HG02970 (cell line): ENCODE data around the gene TMEM182.

Experiments used
- ATAC-seq: cut with Tn5 transposase; IDR thresholded peaks from one replicate; pipeline ENCODE4 v1.9.1; 2021; ENCODE audit warnings: mild to moderate bottlenecking, moderate library complexity, moderate number of reproducible peaks; ENCODE audit not compliant: unreplicated experiment, low FRiP score

The TMEM182 gene, protein sequence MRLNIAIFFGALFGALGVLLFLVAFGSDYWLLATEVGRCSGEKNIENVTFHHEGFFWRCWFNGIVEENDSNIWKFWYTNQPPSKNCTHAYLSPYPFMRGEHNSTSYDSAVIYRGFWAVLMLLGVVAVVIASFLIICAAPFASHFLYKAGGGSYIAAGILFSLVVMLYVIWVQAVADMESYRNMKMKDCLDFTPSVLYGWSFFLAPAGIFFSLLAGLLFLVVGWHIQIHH

DNA sequence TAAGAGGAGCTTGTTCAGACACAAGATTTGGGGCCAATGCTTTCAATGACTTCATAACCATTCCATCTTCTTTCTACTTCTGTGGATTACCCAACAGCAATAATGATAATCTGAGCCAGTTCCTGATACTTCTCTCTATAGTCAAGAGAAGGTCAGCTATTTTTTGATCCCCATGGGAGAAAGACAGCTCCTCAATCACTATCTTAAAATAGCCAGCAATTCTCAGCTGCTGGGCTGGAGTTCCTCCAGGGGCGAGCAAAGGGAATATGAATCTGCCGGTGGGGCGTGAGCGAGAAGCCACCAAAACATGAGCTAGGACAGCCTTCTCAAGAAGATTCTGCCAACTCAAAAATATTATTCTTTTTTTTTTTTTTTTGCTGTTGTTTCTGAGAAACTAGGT, at the start of gene TMEM182:
TMEM182 (plus strand) TSS at position 269 of the 400 bp plus-strand sequence. CDS start 187 bp downstream, outside the sequence.
- no peak for ATAC-seq

DNA sequence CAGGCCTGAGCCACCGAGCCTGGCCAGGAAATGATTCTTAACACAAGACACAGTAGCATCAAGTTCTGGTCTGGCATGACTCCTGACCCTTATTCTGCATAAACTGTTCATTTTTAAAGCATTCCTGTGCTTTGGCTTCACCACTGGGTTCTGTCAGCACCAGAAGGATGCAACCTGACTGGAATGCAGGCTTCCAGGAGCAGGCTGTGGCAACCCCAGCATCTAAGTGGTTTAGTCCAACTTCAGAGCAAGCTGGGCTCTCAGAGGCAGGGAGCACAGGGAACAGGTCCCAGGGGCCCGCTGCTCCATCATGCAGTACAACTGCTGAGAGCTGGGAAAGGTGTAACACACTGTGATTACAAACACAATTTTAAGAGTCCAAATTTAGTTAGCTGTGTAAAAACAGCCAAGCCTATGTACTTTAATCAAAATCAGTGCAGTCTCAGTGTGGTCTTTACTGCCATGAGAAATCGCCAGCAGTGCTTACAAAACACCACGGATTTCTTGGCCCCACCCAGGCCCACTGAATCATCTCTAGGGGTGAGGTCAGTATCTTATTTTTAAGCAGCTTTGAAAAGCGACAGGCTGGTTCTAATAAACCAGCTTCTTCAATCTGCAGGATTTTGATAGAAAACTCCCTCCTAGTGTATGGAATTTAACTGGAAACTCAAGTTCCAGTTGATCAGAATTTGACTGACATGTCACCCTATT, 44.4 kb upstream of the TMEM182 start:
- no peak for ATAC-seq

DNA sequence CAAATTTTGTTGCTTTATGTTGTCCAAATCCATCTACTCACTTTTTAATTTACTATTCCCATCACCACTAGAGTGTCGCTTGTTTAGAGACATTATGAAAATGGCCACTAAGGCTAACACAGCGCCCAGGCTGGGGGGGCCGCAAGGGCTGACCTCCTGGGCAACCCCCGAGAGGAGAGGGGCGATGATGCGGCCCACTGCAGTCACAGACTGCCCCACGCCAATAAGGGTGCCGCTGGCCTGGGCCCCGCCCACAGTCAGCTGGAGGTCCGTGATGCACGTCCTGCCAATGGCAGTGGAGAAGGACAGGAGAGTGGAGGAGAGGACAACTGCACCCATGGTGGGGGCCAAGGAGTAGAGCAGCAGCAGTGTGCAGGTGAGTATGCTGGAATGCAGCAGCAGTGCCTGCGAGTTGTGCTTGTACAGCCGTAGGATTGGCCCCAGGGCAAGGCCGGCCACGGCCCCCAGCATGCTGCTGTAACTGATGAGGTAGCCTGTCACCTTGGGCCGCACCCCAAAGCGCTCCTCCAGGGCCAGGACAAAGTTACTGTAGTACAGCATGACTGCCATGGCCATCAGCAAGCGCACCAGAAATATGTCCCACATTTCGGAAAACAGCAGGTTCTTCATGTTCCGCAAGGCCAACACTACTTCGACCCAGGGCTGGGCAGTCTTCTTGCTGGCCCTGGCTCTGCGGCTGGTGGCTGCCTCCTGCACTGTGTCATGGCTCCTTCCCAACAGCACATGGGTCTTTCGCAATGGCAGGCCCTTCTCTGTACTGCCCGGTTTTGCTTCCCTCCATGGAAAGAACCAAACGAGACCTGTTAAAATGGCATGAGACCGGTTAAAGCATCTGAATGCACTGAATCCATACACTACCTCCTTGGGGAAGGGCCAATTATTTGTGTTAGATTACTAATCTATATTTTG, 43.2 kb upstream of the TMEM182 start:
- no peak for ATAC-seq

DNA sequence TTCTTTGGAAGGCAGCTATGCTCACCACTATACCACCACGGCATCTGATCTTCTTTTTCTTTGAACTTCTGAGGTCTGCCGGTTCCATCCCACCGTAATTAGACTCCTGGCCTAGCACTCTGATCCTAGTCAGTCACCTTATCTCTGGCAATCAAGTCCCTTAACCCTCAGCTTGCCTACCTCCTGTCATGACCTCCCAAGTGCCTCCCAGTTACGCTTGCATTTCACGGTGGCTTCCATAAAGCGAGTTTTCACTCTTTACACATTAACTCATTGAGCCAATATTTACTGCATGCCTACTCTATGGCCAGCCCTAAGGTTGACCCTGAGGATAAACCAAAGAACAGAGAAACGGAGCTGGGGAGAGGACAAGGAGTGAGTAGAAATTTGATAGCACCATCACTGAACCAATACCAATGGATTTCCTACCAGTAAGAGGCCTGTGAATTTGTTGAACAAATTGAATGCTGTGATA, 37.8 kb upstream of the TMEM182 start:
- no peak for ATAC-seq

DNA sequence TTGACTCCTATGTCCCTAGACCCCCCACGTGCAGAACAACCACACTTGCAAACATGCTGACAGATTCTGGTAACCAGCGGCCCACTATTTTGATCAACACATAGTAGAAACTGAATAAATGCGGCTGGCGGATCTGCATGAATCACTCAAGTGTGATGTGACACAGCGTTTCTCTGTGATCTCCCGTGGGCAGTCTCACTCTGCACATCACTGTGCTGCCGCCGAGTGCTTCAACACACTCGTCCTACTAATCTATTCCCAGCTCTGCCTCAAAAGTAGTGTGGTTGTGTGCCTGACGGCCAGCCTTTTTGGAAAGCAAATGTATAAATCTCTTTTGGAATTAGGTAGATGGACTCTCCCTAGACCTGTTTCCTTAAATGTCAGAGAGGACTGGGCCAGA, 37.3 kb upstream of the TMEM182 start:
- no peak for ATAC-seq

DNA sequence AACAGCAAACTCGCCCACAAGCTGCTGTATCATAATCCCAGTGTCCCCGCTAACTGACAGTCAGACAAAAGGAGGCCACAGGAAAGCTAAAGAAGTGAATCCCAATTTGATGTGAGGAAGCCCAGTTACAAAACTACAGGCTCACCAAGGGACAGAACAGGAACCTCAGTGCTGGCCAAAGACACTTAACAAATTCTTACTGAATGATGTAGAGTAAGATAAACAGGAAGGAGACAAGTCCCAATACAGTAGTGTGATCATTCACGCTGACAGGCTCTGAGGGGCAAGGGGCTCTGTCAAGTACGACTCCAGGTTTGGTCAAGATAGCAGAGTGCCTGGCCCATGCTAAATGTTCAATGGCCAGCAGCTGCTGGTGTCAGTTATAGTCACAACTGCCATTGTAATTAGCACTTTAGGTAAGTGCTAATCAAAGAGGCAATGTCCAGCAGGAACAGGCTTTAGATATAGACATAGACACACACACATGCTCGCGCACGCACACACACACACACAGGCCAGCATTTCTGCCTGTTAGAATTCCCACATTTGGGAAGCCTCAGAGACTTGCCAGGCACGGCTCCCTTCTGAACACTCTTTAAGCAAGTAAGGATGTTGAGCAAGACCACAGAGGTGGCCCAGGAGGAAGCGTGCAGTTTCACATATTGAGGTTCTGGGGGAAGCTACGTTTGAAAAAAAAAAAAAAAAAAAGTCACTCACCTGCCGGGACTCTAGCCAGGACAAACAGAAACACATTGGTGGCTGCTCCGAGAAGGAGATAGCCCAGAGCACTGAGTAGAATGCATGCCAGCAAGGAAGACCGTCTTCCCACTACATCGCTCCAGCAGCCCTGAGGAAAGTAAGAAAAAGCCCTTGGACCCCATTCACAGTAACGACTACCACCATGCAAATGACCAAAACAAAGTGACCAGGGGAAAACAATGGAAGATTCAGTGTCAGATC, 35.4 kb upstream of the TMEM182 start:
- ATAC-seq: no peak

DNA sequence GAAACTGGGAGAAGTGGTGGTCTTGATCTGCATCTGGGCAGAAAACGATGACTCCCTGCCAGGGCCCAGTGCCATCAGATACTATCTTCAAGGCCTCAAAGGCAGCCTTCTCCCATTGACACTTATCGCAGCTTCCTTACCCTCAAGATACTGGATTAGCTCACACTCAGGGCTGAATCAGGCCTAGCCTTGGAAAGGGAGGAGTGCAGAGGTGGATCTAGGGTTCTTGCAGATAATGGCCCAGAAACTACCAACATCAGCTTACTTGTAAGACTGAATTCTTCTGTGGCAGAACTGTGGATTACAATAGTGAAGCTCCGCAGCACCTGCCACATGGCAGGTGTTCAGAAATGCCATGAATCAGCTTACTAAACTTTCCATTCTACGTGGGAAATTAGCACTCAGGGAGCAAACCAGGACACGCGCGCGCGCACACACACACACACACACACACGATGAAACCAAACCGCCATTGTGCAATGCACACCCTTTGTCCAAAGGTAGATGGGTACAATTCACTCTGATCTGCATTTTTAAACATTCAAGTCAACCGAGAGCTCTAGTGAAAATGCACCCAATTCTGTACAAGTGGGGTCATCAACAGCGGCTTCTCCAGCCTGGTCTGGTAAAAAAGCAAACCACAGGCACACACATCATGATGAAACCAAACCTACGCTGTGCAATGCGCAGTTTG, 26.3 kb upstream of the TMEM182 start:
- no peak for ATAC-seq

DNA sequence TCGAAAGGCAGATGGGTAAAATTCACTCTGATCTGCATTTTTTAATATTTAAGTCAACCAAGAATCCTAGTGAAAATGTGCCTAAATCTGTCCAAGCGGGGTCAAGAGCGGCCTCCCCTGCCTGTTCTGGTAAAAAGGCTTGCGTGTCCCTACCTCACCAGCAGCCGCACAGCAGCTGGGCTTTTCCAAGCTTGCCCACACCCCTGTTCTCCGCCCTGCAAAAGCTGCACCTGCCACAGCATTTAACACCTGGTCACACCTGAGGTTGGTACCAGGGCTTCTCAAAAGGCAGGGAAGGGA, 25.8 kb upstream of the TMEM182 start:
- no peak for ATAC-seq

DNA sequence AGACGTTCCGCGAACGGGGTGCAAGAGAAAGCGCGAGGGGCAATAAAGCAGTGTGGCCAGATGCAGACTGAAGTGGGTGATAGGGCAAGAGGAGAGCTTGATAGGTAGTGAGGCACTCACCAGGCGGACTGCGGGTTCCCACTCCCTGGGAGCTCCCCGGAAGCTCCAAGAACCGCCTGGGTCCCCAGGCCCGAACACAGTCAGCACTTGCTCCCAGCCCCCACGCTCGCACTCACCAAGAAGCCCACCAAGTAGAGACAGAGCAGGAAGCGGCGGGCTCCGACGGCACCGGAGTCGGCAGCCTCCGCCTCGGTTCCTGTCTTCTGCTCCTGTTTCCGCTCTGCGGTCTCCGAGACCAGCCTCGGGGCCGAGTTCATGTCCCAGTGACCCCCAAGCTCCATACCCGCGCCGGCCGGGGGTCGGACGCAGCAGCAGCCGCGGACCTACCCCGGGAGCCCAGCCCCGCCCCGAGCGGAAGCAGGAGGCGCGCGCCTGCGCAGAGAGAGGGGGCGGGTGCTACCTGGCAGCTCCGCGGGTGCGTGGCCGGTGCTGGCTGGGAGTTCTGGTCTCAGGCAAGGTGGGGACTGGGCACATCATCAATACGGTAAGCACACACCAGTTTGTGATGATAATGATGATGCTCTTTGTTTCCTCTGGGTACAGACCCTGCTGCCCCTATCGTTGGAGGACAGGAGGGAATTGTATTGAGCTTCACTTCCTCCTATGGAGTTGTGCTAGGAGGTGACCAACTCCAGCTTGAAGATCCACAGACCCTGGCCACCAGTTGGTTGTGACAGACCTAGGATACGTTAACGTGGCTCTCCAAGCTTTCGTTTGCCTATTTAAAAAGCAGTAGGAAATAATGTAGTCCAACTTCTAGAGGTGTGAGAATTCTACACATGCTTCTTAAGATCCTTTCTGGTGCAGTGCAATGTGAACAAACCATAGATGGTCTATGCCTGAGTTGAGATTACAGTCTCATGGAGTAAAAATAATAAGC, 25.1 kb upstream of the TMEM182 start:
- ATAC-seq: peak; percentile 94

DNA sequence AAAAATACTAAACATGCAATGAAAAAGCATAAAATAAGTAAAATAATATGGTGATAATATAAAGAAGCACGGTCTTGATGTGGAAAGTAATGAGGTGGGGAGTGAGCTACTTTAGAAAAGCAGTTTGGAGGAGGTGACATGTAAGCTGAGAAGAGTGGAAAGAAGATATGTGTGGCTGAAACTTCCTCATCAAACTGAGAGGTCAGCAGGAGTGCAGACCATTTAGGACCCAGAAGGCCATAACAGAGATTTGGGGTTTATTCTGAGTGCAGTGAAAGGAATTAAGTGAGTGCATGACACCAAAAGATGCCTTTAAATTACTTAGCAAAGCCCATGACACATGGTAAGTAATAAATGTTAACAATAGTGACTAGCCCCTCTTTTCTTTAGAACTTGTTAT, 24.4 kb upstream of the TMEM182 start:
- ATAC-seq: no peak

DNA sequence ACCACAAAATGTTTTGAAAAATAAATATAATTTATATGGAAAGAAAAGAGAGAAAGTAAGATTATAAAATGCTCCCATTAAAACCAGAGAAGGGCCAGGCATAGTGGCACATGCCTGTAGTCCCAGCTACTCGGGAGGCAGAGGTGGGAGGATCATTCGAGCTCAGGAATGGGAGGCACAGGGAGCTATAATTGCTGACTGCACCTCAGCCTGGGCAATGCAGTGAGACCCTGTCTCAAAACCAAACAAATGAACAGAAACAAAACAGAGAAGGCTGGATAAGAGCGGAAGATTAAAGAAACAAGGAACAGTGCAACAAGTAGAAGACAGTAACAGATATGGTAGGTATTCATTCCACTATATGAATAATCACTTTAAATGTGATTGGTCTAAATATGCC, 18.6 kb upstream of the TMEM182 start:
- no peak for ATAC-seq

DNA sequence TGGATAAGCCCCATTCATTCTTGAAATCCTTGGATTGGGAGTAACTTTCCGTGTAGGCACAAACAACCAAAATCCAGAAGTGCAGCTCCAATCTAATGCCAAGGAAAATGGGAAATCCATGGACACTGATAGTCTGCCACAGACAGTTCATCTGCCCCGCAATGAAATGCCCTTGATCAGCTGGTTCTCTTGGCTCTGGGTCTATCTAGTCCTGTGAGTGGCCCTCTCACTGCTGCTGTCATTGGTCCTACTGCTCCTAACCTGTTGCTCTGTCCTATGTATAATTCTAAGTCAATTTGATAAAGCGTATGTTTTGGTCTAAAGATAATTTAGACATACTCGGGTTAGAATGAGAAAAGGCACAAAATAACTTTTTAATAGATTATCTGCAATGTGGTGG, 13.7 kb upstream of the TMEM182 start:
- ATAC-seq: no peak

DNA sequence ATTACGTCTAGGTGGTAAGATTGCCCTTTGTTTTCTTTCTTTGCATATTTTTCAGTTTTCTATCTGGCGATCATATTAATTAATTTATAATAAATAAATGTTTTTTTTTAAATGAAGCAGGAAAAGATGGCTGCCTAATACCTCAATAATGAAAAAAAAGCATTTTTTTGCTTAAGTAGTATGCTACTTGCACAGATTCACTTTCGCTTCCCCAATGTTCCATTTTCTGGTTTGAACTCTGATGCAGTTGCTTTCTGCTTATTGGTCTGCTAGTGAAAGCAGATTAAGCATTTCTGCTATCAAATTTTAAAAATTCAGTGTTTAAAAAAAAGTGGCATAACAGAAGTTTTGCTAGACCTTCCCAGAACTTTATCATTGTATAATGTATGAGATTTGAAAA, 11.9 kb upstream of the TMEM182 start:
- ATAC-seq: peak; percentile 49

DNA sequence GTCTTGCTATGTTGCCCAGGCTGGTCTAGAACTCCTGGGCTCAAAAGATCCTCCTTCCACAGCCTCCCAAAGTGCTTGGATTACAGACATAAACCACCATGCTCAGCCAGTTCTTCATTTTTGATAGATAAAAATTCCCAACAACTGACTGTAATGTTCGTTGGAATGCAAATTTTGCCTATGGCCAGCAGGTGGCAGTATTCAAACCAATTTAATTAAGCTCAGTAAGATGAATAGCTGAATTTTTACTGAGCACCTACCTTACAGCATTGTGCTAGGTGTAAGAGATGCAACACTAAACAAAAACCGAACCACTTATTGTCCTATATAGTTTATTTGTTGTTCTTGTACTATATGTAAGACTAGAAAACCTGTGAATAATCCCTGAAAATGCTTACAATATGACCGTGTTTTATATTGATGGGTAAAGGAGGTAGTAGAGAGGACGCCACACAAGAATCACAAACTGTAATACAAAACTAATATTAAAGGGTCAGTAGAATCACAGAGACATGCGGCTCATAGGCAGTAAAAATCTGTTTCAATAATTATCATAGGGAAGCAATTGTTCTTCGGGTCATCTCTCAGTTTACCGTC, 8.2 kb upstream of the TMEM182 start:
- ATAC-seq: no peak

DNA sequence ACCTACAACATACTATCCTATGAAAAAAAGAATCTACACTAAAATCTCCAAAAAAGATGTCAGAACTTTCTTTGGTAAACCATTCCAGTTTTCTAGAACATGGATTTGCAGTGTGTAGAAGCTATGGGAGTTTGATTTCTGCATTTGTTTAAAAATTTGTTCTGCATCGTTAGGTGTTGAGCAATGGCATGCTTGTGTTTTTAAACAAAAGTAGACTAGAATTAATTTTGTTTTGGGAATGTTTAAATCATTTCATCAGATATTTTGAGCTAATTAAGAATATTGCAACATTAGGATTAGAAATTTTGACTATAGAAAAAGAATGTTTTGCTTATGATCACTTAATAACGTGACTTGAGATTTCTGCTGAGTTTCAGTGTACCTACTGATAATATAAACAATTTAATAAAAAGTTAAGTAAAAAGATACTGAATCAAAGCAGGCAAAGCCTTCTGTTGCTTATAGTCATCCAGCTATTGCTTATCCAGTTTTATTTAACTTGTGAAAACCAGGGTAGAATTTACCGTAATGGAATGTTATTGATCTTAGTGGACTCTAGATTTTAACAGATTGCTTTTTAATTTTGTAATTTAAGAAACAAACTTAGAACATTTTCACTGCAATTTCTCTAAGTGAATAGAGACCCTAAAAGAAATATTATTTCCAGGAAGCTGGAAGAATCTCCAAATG, 7.2 kb upstream of the TMEM182 start:
- ATAC-seq: no peak

DNA sequence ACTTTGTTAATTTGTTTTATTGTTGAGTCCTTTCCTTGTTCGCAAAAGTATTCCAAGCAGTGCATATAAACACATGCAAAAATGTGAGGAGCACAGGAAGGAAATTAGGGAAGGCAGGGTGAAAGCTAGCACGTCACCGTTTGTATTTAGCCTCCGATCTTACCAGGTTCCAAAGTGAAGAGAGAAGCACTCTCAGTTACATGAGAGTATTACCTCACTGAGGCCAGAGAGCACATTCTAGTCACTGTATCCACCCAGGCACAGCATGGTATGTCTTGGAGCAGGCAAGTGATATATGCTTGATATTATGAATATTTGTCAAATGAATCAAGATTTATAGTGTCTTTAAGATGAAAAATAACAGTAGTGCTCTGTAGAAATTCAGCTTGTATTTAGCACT, 6.5 kb upstream of the TMEM182 start:
- ATAC-seq: no peak

DNA sequence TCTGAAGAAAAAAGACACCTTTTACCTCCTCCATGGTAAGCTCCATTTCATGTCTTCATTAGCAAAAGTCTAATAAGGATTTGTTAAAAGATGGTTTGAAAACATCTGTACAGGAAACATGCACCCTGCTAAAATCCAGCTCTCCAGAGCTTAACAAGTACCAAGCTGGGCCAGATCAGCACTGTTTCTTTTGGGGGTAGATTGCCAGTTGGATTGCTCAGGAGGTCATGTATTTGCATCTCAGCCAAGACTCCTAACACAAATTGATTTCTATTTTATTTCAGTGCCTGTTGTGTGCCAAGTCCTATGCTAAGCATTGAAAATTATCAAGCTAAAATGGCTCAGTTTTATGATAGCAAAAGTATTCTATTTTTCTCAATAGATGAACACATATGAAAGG, 3.4 kb upstream of the TMEM182 start:
- ATAC-seq: no peak
